Endometrium (tissue), 2 donors: ENCODE data around the gene MPHOSPH10.
"Not testable (repeated sequence)": the region's sequence is repeated elsewhere in the genome, so short reads cannot be mapped to it uniquely, and the experiment has no call there.

Experiments used
- FAIRE-seq: peaks from 2 replicates; lab custom pipeline; 2012; peaks lifted over from hg19 to GRCh38; lab: Jason Lieb, UNC
- donor health status: control.
- donor health status: control.

The MPHOSPH10 gene

GRCh38 chr2:71178836-71179235 lies 48.4 kb downstream of the MPHOSPH10 start:
- FAIRE-seq = not testable (repeated sequence)

- FAIRE-seq = no peak
Measured at GRCh38 chr2:71181316-71181715, 50.9 kb downstream of the MPHOSPH10 start.

- peak; percentile 78 for FAIRE-seq
Measured at GRCh38 chr2:71183306-71184115, 53.1 kb downstream of the MPHOSPH10 start.

- no peak for FAIRE-seq
Measured at GRCh38 chr2:71186973-71187372, 56.5 kb downstream of the MPHOSPH10 start.

- no peak for FAIRE-seq
Measured at GRCh38 chr2:71187589-71187988, 57.2 kb downstream of the MPHOSPH10 start.

- FAIRE-seq = no peak
Measured at GRCh38 chr2:71190656-71191569, 60.5 kb downstream of the MPHOSPH10 start.

DNA sequence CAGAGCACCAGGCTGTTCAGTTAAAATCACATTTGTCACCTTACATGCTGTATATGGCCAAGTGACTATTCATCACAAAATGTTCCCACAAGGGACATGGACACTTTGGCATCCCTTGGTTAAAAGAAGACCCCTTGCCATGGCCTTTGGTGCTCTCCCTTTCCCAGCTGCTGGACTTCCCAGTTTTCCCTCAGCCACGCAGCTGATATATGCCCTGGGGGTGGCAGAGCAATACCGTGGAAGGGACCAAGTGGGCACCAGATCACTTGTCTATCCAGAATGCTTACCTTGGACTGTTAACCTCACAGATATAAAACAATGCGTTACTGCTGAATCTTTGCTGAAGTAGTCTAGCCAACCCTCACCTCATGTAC lies 61.1 kb downstream of the MPHOSPH10 start:
- no peak for FAIRE-seq
